HG03378 (cell line): ENCODE results near the gene KCNAB2.

Experiments
- ATAC-seq: cut with Tn5 transposase; IDR thresholded peaks from one replicate; pipeline ENCODE4 v1.9.1; 2021; ENCODE audit warnings: mild to moderate bottlenecking, moderate library complexity; ENCODE audit not compliant: unreplicated experiment

The KCNAB2 gene

GRCh38 chr1:6029351-6029750 lies 16.3 kb upstream of the KCNAB2 start:
- no peak for ATAC-seq

GRCh38 chr1:6030132-6030531 lies 15.6 kb upstream of the KCNAB2 start:
- no peak for ATAC-seq

- ATAC-seq = no peak
These were observed 15.0 kb upstream of the KCNAB2 start for GRCh38 chr1:6030547-6031261.

DNA sequence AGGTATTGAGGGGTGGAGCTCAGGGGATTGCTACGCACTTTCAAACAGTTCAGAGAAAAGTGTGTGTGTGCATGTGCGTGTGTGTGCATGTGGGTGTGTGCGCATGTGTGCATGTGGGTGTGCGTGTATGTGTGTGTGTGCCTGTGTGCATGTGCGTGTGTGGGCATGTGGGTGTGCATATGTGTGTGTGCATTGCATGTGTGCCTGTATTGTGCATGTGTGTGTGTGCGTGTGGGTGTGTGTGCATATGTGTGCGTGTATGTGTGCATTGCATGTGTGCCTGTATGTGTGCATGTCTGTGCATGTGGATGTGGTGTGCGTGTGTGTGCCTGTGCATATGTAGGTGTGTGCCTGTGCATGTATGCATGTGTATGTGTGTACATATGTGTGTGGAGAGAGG lies 12.6 kb upstream of the KCNAB2 start:
- no peak for ATAC-seq

- no peak for ATAC-seq
These were observed 11.5 kb upstream of the KCNAB2 start for GRCh38 chr1:6033986-6034749.

- ATAC-seq = no peak
These were observed 11.0 kb upstream of the KCNAB2 start for GRCh38 chr1:6034750-6035096.

- no peak for ATAC-seq
These were observed 10.4 kb upstream of the KCNAB2 start for GRCh38 chr1:6035303-6035702.

DNA sequence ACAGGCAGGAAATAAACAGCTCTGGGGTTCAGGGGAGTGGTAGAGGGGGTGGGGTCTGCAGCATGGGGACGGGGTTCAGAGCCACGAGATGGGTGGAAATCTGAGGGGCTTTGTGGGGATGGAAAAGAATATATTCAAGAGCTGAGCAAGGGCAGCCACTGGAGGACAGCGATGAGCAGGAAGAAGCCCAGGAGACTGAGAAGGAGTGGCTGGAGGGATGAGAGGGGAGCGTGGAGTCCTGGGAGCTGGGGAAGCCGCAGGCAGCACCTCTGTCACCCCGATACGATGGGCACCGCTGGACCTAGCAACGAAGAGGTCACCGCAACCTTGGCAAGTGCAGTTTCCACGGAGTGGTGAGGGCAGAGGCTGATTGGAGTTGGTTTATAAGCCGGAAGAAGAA lies 10.0 kb upstream of the KCNAB2 start:
- ATAC-seq = no peak

GRCh38 chr1:6037338-6037762 lies 8.3 kb upstream of the KCNAB2 start:
- ATAC-seq = no peak

- ATAC-seq = no peak
These were observed 7.1 kb upstream of the KCNAB2 start for GRCh38 chr1:6038603-6039002.

DNA sequence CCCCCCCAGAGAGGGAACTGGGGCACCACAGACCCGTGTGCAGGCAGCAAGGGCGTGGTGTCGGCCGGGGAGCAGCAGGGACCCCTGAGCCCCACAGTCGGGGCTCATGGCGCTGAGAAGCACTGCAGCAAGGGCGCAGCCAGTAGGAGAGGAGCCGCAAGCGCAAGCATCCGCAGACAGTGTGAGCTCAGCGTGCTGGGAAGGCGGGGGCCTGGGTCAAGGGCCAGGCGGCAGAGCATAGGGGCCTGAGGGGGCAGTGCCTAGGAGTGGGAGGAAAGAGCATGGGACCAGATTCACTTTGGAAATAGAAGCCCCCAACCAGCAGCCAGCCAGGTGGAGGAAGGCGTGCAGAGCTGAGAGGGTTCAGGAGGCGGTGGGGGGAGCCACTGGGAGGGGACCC lies 6.7 kb upstream of the KCNAB2 start:
- no peak for ATAC-seq

- ATAC-seq = no peak
These were observed 5.2 kb upstream of the KCNAB2 start for GRCh38 chr1:6040444-6040843.

DNA sequence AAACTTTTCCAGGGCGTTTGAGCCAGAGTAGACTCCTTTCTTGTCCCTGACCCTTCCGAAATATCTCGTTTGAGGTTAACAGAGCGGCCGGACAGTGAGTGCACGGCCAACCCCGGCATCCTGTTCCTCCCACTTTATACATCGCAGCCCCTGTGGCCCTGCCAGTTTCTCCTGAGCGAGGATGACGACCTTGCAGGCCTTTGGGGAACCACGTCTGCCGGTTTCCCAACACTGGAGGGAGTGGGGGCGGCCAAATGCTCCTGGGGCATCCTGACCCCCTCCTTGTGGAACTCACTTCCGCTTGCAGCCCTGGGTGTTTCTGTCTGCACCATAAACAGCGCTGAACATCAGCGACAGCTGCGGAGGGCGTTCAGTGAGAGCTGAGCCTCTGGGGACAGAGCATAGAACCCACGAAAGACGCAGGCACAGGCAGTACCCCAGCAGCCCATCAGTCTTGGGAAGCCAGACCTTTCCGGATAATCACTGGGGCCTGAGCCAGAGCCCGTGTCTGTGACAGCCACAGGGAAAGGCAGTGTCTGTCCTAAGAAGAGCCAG lies 4.8 kb upstream of the KCNAB2 start:
- ATAC-seq = no peak

- no peak for ATAC-seq
These were observed 4.1 kb upstream of the KCNAB2 start for GRCh38 chr1:6041432-6042062.

DNA sequence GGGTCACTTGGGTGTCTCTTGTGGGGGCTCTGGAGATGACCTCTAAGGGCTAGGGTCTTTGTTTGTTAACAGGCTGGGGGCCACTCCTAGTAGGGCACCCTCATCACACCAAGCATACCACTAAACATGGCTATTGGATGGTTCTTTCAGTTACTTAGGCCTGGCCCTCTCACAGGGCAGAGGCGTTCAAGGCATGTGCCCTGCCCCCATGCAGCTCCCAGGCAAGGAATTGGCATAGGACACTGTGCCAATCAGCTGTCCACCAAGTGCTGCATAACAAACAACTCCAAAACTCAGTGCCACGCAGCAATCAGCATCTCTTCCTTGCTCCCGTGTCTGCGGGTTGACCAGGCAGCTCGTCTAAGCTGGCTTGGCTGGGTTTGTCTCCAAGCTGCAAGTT lies 2.1 kb upstream of the KCNAB2 start:
- no peak for ATAC-seq

GRCh38 chr1:6044481-6045109 lies 1.1 kb upstream of the KCNAB2 start:
- ATAC-seq = no peak

DNA sequence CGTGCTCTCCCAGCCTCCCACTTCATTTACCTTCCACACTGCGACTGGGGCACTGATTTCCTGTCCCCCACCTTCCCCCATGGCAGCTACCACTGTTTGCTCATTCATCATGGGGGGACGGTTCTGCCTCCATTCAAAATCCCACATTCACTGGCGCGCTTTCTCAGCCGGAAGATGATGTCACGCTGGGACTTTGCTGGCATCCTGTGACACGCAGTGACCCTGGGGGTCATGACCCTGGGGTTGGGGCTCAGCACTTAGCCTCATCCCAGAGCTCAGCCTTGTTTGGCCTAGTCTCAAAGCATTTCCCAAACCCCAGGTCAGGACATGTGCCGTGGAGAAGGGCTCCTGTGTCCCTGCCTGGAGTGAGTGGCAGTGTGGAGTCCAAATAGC lies 582 bp upstream of the KCNAB2 start:
- no peak for ATAC-seq

DNA sequence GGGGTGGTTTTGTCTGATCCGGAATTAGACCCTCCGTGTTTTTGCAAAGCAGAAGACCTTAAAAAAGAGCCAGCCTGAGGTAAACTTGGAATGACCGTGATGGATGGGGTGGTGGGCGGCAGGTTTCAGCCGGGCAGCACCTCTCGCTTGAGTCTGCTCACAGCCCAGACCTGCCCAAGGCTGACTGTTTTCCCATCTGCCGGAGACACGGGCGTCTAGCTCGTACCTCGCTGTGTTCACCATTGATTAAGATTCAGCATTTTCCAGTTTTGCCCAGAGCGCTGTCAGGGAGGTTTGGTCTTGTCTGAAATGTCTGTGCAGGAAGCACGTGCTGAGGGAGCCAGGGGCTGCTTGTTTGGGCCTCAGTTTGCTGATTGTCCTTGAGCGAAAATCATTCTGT lies 591 bp downstream of the KCNAB2 start:
- no peak for ATAC-seq

DNA sequence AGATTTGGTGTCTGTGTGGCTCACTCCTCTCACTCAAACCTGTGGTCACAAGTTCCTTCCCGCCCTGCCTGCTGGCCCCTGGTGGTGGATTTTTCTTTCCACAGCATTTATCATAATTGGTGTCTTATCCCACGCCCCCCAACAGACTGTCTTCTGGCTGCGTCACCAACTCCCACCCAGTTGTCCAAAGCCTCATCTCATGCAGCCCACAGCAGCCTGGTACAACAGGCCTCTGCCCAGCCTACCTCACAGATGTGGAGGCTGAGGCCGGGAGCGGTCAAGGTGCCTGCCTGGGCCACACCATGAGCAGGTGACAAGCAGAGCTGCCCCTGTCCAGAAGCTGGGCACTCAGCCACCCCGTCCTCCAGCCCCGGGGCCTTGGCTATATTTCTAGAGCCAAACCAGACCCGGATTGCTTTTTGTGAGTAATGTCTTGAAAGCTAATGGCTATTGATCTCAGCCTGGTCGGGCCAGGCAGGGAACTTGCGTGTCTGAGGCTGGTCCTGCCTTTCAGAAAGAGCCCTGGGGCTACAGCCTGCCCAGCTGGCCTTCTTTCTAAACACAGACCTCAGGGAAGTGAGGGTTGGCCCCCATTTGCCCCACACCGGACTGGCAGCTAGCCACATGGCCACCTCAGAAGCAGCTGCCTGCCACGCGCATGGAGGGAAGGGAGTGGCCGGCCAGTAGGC lies 2.6 kb downstream of the KCNAB2 start:
- no peak for ATAC-seq

- no peak for ATAC-seq
These were observed 3.7 kb downstream of the KCNAB2 start for GRCh38 chr1:6049419-6049818.

- ATAC-seq = no peak
These were observed 5.7 kb downstream of the KCNAB2 start for GRCh38 chr1:6051423-6051822.
